GM12892 (cell line): Measurements from ENCODE around the gene THOP1.

Source experiments
- POLR2A ChIP-seq: IDR thresholded peaks from 2 replicates; pipeline ENCODE4 v1.6.1; 2011; ENCODE audit warnings: low read depth, low read length, control low read depth
- POLR2AphosphoS5 ChIP-seq: IDR thresholded peaks from 2 replicates; pipeline ENCODE4 v1.6.1; 2011; ENCODE audit warnings: low read depth, low read length, control low read depth
- TAF1 ChIP-seq: IDR thresholded peaks from 2 replicates; pipeline ENCODE4 v1.6.1; 2011; ENCODE audit warnings: low read depth, mild to moderate bottlenecking, control low read depth, low read length, borderline replicate concordance

DNA sequence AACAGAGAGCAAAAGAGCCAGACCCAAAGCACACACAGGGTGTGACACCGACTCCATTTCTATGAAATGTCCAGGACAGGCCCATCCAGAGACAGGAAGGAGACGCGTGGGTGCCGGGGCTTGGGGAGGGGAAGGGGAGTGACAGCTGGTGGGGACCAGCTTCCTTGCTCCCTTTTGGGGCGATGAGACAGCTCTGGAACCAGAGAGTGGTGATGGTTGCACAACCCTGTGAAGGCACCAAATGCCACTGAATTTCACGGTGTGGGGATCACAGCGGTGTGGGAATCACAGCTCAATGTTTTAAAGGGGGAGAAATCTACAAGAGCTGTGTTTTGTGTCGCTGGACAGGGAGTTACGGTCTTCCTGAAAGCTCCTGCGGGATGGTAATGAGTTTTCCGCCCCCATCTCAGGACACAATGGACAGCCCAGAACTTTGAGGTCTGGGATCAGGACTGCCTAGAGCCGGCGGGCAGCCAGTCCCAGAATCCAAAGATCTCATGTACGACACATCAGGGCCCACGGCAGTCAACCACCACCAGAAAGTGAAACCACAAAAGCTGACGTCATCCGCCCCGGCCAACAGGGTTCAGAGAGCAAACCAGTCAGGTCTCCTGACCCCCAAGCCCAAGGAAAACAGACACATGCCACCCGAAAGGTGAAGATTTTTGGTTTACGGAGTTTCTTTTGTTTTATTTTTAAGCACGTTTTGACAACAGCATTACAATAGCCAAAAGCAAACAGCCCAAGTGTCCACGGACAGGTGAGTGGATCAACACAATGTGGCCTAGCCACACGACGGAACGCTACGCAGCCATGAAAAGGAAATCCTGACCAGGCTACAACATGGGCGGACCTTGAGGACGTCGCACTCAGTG, 9.5 kb upstream of the THOP1 start:
- TF ChIP-seq POLR2A (no peak), TAF1 (no peak), POLR2AphosphoS5 (no peak)
